ENCODE measurements around the gene CACNB4.

DNA sequence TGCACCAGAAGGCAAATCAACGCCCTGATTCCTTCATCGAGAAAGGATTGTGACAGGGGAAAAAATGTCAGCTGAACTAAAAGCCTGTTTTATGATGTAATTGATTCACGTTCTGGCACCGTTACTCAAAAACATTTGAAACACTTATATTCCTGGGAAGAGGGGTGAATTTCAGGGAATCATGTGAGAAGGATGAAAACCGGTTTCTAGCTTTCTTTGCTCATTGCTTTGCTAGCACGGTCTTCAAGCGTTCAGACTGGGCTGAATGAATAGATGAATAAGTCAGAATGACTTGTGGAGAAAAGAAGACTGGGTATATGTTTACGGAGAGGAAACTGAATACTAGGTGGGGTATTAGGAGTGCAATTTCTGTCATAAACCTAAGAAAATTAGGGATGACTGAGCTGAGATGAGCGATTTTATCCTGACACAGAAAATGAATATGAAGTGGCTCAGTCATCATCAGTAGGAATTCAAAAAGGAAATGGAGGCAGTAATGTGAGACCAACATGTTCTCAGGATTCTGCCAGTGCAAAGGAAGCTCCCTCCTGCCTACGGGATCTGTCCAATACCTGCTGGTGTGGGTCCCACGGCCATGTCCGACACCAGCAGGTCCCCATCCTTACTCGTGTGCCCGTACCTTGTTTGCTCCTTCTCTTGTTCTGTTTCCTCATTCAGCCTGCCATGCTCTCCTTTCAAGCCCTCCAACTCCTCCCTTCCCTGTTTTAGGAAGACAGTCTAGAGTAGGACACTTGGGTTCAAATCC is 146.0 kb downstream of the CACNB4 start:
- TF ChIP-seq, protein P1, sequence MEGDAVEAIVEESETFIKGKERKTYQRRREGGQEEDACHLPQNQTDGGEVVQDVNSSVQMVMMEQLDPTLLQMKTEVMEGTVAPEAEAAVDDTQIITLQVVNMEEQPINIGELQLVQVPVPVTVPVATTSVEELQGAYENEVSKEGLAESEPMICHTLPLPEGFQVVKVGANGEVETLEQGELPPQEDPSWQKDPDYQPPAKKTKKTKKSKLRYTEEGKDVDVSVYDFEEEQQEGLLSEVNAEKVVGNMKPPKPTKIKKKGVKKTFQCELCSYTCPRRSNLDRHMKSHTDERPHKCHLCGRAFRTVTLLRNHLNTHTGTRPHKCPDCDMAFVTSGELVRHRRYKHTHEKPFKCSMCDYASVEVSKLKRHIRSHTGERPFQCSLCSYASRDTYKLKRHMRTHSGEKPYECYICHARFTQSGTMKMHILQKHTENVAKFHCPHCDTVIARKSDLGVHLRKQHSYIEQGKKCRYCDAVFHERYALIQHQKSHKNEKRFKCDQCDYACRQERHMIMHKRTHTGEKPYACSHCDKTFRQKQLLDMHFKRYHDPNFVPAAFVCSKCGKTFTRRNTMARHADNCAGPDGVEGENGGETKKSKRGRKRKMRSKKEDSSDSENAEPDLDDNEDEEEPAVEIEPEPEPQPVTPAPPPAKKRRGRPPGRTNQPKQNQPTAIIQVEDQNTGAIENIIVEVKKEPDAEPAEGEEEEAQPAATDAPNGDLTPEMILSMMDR (IDR thresholded peaks at IDR 0.05; ENCODE audit: poor library complexity, severe bottlenecking) = no peak
- no peak for TF ChIP-seq SMC3 (conservative IDR thresholded peaks at IDR 0.05; ENCODE audit: poor library complexity)
- no peak for TF ChIP-seq POLR2AphosphoS5 (IDR thresholded peaks at IDR 0.05)
- TF ChIP-seq RAD21 (conservative IDR thresholded peaks at IDR 0.05) = no peak
- no peak for TF ChIP-seq EP300 (conservative IDR thresholded peaks at IDR 0.05; ENCODE audit: poor library complexity, severe bottlenecking)
- TF ChIP-seq EZH2 (IDR thresholded peaks at IDR 0.05; ENCODE audit: borderline replicate concordance, insufficient read depth, low read length, poor library complexity, severe bottlenecking) = no peak
- peak; percentile 47 for TF ChIP-seq REST (IDR thresholded peaks at IDR 0.05; ENCODE audit: borderline replicate concordance)
- no peak for TF ChIP-seq TAF1 (IDR thresholded peaks at IDR 0.05; ENCODE audit: low read depth)
